ENCODE measurements around the gene STUM.

Gene STUM

DNA sequence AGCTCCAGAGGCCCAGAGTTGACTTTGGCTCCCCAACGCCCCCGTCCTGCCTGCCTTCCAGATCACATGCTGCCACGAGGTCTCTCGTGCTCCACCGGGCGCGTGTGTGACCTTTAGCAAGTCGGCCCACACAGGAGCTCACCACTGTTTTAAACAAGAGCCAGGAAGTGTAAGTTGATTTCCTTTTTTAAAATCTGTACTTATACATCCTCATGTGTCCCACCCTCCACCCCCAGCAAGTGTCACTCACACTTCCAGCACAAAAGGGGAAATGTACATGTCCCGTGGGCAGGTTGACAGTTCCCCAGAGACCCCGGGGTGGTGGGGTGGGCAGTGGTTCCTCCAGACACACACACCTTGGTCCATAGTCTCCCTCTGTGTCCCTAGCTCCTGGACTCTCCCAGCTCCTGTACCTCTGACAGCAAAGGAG lies 84.4 kb downstream of the STUM start:
- no peak for DNase-seq
- H3K36me3 ChIP-seq (replicated peaks), result no peaks in the 10 kb centered on the region
- H3K4me3 ChIP-seq (ENCODE audit: low read depth, low read length), result no peak overlapping the region

DNA sequence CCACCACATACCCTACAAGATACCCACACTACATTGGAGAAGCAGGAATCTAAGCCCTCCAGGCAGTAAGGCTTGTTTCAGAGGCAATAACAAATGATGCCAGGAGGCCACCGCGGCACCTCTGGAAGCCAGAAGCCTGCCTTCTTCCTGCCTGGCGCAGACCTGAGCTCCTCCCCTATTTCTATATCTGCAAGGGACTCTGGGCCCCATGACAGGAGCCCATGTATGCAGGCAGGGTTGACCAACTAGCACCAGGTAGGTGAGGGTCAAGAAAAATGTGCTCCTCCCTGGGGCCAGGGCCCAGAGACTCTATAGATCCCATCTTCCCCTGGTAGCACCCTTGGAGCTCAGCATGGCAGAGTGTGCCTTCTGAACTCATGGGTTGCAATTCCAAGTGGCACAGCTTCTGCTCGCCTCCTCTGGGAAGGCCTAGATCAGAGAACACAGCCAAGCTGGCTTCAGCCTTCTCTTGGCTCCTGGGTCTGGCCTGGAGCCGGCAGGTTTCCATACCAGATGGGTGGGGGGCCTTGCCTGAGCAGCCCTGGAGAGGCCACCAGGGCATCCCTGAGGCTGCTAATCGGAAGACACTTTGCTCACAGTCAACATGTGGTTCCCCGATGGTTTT lies 85.1 kb downstream of the STUM start:
- no peak for TF ChIP-seq CTCF (IDR thresholded peaks at IDR 0.05; ENCODE audit: low read depth, low read length, missing control alignments)
- Histone ChIP-seq H3K27me3 (replicated peaks) (no peaks in the 10 kb centered on the region), H3K36me3 (replicated peaks) (no peaks in the 10 kb centered on the region), H3K27ac (no peak overlapping the region), H3K4me3 (ENCODE audit: low read depth, low read length) (no peak overlapping the region)
- in situ Hi-C loops (cut with HindIII; ENCODE audit: low pct_ligation_motif_present, low sequenced_read_pairs), result loop anchor here (25.0 kb wide), 2 partner anchors 204 to 804 kb away; no protein-coding TSS in a partner anchor
- DNase-seq, result no peak

More for the DNA sequence above, 84.4 kb downstream of the STUM start:
- H3K27ac ChIP-seq, result no peak overlapping the region
- H3K27me3 ChIP-seq (replicated peaks), result no peaks in the 10 kb centered on the region
- in situ Hi-C loops (cut with HindIII; ENCODE audit: low pct_ligation_motif_present, low sequenced_read_pairs), result loop anchor here (25.0 kb wide), 2 partner anchors 204 to 804 kb away; no protein-coding TSS in a partner anchor
- no peak for TF ChIP-seq CTCF (IDR thresholded peaks at IDR 0.05; ENCODE audit: low read depth, low read length, missing control alignments)

DNA sequence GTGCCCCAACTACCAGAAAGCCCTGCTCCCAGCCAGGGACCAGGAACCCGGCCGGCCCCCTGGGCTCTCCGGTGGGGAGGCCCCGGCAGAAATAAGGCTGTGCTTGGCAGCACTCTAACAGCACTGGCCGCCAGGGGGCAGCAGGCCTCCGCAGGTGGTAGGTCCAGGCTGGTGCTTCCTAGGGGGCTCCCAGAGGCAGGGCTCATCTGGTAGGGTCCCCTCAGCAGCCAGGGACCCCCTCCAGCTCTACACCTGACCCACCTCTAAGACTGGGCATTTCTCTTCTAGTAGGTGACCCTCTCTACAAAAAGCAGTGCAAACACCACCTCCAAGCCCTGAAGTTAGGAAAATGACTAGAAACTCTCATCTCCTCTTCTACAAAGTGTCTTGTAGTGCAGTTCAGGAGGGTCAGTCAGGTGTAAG lies 85.6 kb downstream of the STUM start:
- Histone ChIP-seq H3K27ac (no peak overlapping the region), H3K27me3 (replicated peaks) (no peaks in the 10 kb centered on the region), H3K4me3 (ENCODE audit: low read depth, low read length) (no peak overlapping the region), H3K36me3 (replicated peaks) (no peaks in the 10 kb centered on the region)
- peak; percentile 93 for TF ChIP-seq CTCF (IDR thresholded peaks at IDR 0.05; ENCODE audit: low read depth, low read length, missing control alignments)
- in situ Hi-C loops (cut with HindIII; ENCODE audit: low pct_ligation_motif_present, low sequenced_read_pairs), result loop anchor here (25.0 kb wide), 2 partner anchors 203 to 803 kb away; no protein-coding TSS in a partner anchor
- DNase-seq, result peak; percentile 42

- H3K36me3 ChIP-seq (replicated peaks), result no peaks in the 10 kb centered on the region
- TF ChIP-seq CTCF (IDR thresholded peaks at IDR 0.05; ENCODE audit: low read depth, low read length, missing control alignments), result no peak
- H3K27me3 ChIP-seq (replicated peaks), result no peaks in the 10 kb centered on the region
- DNase-seq, result no peak
- H3K27ac ChIP-seq, result no peak overlapping the region
- in situ Hi-C loops (cut with HindIII; ENCODE audit: low pct_ligation_motif_present, low sequenced_read_pairs), result loop anchor here (25.0 kb wide), 2 partner anchors 203 to 803 kb away; no protein-coding TSS in a partner anchor
- H3K4me3 ChIP-seq (ENCODE audit: low read depth, low read length), result no peak overlapping the region
These were observed 86.2 kb downstream of the STUM start for GRCh38 chr1:226634611-226635246.

DNA sequence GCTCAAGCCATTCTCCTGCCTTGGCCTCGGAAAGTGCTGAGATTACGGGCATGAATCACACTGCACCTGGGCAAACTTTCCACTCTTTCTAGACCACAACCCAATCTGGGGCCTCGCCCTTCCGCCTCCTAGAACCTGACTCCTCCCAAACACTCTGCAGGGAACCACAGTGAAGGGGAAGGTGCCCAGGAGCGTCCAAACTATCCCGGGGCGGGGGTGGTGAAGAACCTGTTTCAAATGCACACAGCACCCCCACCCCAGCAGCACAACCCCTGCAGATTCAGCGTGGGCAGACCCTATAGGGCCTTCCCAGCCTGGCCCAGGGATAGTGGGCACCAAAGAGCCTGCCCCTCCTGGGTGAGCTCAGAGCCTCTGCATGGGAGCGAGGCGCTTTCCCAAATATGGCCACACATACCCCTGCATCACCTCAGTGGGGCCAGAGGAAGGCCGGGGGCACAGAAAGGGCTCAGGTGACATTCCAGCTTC lies 86.9 kb downstream of the STUM start:
- Histone ChIP-seq H3K36me3 (replicated peaks) (no peaks in the 10 kb centered on the region), H3K4me3 (ENCODE audit: low read depth, low read length) (no peak overlapping the region), H3K27ac (no peak overlapping the region), H3K27me3 (replicated peaks) (no peaks in the 10 kb centered on the region)
- no peak for TF ChIP-seq CTCF (IDR thresholded peaks at IDR 0.05; ENCODE audit: low read depth, low read length, missing control alignments)
- in situ Hi-C loops (cut with HindIII; ENCODE audit: low pct_ligation_motif_present, low sequenced_read_pairs), result loop anchor here (25.0 kb wide), 2 partner anchors 202 to 802 kb away; no protein-coding TSS in a partner anchor
- DNase-seq, result no peak

Measured in brain microvascular endothelial cell (primary cell).